Coronary artery (tissue), 2 donors: Measurements from ENCODE around the gene DDC.
"Not testable (repeated sequence)": the region's sequence is repeated elsewhere in the genome, so short reads cannot be mapped to it uniquely, and the experiment has no call there.

Experiments
- DNase-seq: peaks from one replicate; pipeline ENCODE4 v3.0.0-alpha.2; 2017; ENCODE audit warnings: low spot score
- H3K27ac ChIP-seq, 2 donors: fragments of 200-600 bp; sonication (generic); one replicate each; pipeline ENCODE4 v1.5.1; 2016 to 2019
- H3K4me3 ChIP-seq: fragments of 200-600 bp; sonication (generic); 2 replicates; pipeline ENCODE4 v1.5.1; 2016; ENCODE audit warnings: mild to moderate bottlenecking, moderate library complexity
- CTCF ChIP-seq: fragments of 200-600 bp; sonication (generic); IDR thresholded peaks from one replicate; pipeline ENCODE4 v1.5.1; 2019; ENCODE audit warnings: antibody characterized with exemption

Gene DDC

GRCh38 chr7:50540785-50541579 lies 24.2 kb downstream of the DDC start:
- TF ChIP-seq CTCF, result no peak
- H3K4me3 ChIP-seq, result no peak overlapping the region
- no peak overlapping the region for H3K27ac ChIP-seq
- peak; percentile 36 for DNase-seq

- no peak overlapping the region for H3K27ac ChIP-seq
- H3K4me3 ChIP-seq, result no peak overlapping the region
- peak; percentile 54 for DNase-seq
- TF ChIP-seq CTCF, result no peak
Measured at GRCh38 chr7:50539725-50540124, 25.5 kb downstream of the DDC start.

GRCh38 chr7:50538478-50538877 lies 26.7 kb downstream of the DDC start:
- no peak overlapping the region for H3K4me3 ChIP-seq
- no peak overlapping the region for H3K27ac ChIP-seq
- peak; percentile 47 for DNase-seq
- TF ChIP-seq CTCF, result no peak

- DNase-seq, result no peak
- Histone ChIP-seq H3K4me3 (no peak overlapping the region), H3K27ac (no peak overlapping the region)
- no peak for TF ChIP-seq CTCF
Measured at GRCh38 chr7:50537417-50537816, 27.8 kb downstream of the DDC start.

GRCh38 chr7:50535291-50535711 lies 29.9 kb downstream of the DDC start:
- H3K27ac ChIP-seq, DNase-seq, H3K4me3 ChIP-seq: not testable (repeated sequence)

DNA sequence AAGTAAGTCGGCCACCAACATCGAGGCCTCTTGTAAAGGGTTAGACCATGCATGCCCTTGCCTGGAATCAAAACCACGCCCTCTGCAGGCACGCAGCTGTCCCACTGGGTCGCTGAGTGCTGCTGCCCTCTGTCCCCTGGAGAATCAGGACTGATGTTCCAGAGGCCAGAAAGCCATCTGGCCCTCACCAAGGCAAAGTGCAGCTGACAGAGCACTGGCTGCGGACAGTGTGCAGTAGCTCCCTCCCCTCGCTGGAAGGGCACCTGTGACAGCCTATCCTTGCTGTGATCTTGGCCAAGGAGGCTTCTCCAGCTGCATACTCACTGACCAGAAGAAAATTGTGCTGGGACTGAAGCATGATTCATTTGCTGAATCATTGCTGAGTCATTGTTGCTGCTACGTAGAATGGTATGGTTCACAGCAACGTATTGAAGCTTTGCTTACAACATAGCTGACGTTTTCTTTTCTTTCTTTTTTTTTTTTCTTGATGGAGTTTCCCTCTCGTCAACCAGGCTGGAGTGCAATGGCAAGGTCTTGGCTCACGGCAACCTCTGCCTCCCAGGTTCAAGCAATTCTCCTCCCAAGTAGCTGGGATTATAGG lies 30.4 kb downstream of the DDC start:
- no peak overlapping the region for H3K4me3 ChIP-seq
- TF ChIP-seq CTCF, result no peak
- no peak for DNase-seq
- no peak overlapping the region for H3K27ac ChIP-seq

DNA sequence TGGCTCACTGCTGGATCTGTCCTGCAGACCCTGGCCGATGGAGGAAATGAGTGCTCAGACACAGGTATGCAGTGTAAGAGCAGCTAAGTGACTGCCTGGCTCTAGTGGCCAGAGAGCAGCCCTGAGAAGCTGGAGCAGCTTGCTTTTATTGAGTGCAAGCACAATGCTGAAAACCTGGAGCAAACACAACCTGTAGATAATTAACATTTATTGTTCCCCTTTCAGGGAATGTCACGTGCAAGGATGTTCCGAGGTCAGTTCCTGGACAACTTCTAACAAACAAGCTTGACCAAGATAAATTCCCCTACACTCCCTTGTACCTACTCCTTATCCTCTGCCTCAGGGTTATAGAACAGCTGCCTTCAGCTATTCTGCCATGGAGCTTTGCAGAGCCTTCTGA lies 31.3 kb downstream of the DDC start:
- DNase-seq, result no peak
- TF ChIP-seq CTCF, result no peak
- no peak overlapping the region for H3K4me3 ChIP-seq
- H3K27ac ChIP-seq, result no peak overlapping the region
